CD4-positive, alpha-beta T cell (primary cell): ENCODE results near the gene TBC1D22B. TPM values are rescaled to one million over a fixed set of nuclear protein-coding genes. Genes with fewer than 3 reads are reported as not detected.
"Not testable (repeated sequence)": the region's sequence is repeated elsewhere in the genome, so short reads cannot be mapped to it uniquely, and the experiment has no call there.

Source experiments
- ATAC-seq: fragments of 200-7000 bp; cut with Tn5 transposase; one replicate; pipeline ENCODE4 v1.10.0; 2022; ENCODE audit warnings: mild to moderate bottlenecking; ENCODE audit not compliant: poor library complexity
- CTCF ChIA-PET: fragments of 350-600 bp; sonication (Branson Sonifier 250); formaldehyde crosslinking; loops from one replicate; lab custom pipeline; 2021; ENCODE audit warnings: antibody characterized with exemption, inconsistent platforms; lab: Charles Lee
- POLR2A ChIA-PET: fragments of 350-600 bp; sonication (Branson Sonifier 250); formaldehyde crosslinking; loops from one replicate; lab custom pipeline; 2021; ENCODE audit warnings: antibody characterized with exemption, inconsistent platforms; lab: Charles Lee
- DNase-seq, 14 experiments: peaks; one replicate each; pipeline ENCODE4 v3.0.0-alpha.2; 2013 to 2020; ENCODE audit warnings: mixed read lengths in 2 of 14
- H3K27ac ChIP-seq, 2 donors: one replicate each; pipeline versions ENCODE4 v1.5.1 to v1.7.0; 2013; ENCODE audit warnings: low read length in 2 of 2, low read depth in 1 of 2, mild to moderate bottlenecking in 1 of 2
- H3K27me3 ChIP-seq, 2 experiments: 1 replicate in 1 of 2; 2 replicates in 1 of 2; pipeline versions ENCODE4 v1.6.1 to v1.7.0; 2013; ENCODE audit warnings: low read length in 2 of 2, control low read depth in 1 of 2, mild to moderate bottlenecking in 1 of 2, moderate library complexity in 1 of 2; ENCODE audit not compliant: insufficient read depth in 2 of 2, control insufficient read depth in 1 of 2
- H3K36me3 ChIP-seq: one replicate; pipeline ENCODE4 v1.6.1; 2013; ENCODE audit warnings: low read length, control low read depth; ENCODE audit not compliant: insufficient read depth
- H3K4me1 ChIP-seq: one replicate; pipeline ENCODE4 v1.6.1; 2013; ENCODE audit warnings: low read length, control low read depth; ENCODE audit not compliant: insufficient read depth
- H3K4me3 ChIP-seq: one replicate; pipeline ENCODE4 v1.5.1; 2013; ENCODE audit warnings: mild to moderate bottlenecking, low read length, moderate library complexity
- H3K9me3 ChIP-seq, 2 experiments: 1 replicate in 1 of 2; 2 replicates in 1 of 2; pipeline versions ENCODE4 v1.6.1 to v1.7.0; 2013; ENCODE audit warnings: low read length in 2 of 2, mild to moderate bottlenecking in 2 of 2, control low read depth in 1 of 2, moderate library complexity in 1 of 2; ENCODE audit not compliant: control insufficient read depth in 1 of 2, insufficient read depth in 1 of 2
- H3K27ac Mint-ChIP-seq: one replicate; pipeline ENCODE4 v1.8.0; 2020; ENCODE audit warnings: mixed read lengths
- H3K27me3 Mint-ChIP-seq: one replicate; pipeline ENCODE4 v1.8.0; 2021; ENCODE audit warnings: mixed read lengths
- H3K36me3 Mint-ChIP-seq: one replicate; pipeline ENCODE4 v1.8.0; 2021; ENCODE audit warnings: low read depth, mixed read lengths
- H3K4me1 Mint-ChIP-seq: one replicate; pipeline ENCODE4 v1.8.0; 2021; ENCODE audit warnings: low read depth, mixed read lengths
- H3K4me3 Mint-ChIP-seq: one replicate; pipeline ENCODE4 v1.8.0; 2020; ENCODE audit warnings: mild to moderate bottlenecking, mixed read lengths
- H3K9me3 Mint-ChIP-seq: one replicate; pipeline ENCODE4 v1.8.0; 2020; ENCODE audit warnings: mixed read lengths
- intact Hi-C, 2 experiments: fragments of 100-400 bp; cut with DNase I in 1 of 2; cut with micrococcal nuclease in 1 of 2; formaldehyde crosslinking; loops; one replicate each; pipeline versions ENCODE4 v1.15.1 to v1.9.0; 2023 to 2025; cut with DNase I, micrococcal nuclease
- total RNA-seq, 174 experiments: library from RNA in 2 of 174; stranded (reverse) in 2 of 174; gene quantifications; one replicate each; pipeline ENCODE4 v1.2.3 and lab custom pipeline; 2021 to 2026
- TF ChIP-seq, protein P1 (sequence below): fragments of 200-600 bp; IDR thresholded peaks from one replicate; pipeline ENCODE4 v1.8.0; 2022; ENCODE audit warnings: antibody characterized with exemption, mild to moderate bottlenecking

The TBC1D22B gene
- total RNA-seq, 2 experiments from 2014 or later = 5.9 to 6.6 TPM

DNA sequence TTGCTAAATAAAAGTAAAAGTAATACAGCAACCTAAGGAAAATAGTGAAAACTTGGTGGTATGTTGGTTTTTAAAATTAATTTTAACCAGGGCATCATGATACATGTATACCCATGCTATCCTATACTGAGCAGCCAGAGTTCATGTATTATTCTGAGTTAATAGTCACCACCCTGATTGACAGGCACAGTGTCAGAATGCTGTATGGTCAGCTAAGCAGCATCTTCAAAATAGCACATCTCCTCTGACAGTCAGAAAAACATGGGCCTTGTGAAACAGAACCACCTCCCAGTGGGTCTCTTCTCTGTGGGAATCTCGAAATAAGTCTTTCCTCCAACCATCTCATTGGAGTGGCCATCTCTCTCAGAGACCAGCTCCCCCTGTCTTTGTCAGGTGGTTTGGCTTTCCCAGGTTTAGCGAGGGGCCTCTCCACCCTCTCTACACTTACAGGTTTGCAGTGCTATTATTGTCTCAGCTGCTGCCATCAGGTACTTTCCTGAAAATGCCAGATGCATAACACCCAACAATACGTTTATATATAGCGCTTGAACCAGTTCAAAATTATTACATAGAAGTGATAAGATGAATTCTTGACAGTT, 49.2 kb downstream of the TBC1D22B start:
- POLR2A ChIA-PET = no interaction called here
- H3K27ac Mint-ChIP-seq = no peak overlapping the region
- peaks cover 44% of the 10 kb centered on the region for H3K36me3 ChIP-seq

DNA sequence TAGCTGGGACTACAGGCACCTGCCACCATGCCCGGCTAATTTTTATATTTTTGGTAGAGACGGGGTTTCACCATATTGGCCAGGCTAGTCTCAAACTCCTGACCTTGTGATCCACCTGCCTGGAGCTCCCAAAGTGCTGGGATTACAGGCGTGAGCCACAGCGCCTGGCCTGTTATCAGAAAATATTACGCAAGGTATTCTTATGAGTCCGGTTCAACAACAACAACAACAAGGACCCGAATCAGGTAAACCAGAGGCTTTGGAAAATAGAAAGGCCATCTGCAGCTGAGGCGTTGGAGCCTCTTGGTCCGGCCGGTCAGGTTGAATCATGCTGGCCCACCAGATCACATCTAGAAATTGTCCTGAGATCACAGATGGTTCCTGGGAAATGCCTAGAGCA, 49.9 kb downstream of the TBC1D22B start:
- H3K27ac Mint-ChIP-seq, ATAC-seq, H3K4me3 Mint-ChIP-seq, DNase-seq, H3K4me3 ChIP-seq, POLR2A ChIA-PET, H3K9me3 Mint-ChIP-seq, H3K4me1 Mint-ChIP-seq, H3K27me3 ChIP-seq, H3K9me3 ChIP-seq, intact Hi-C loops, H3K27me3 Mint-ChIP-seq, H3K4me1 ChIP-seq, H3K27ac ChIP-seq: not testable (repeated sequence)
- H3K36me3 Mint-ChIP-seq = peaks cover 69% of the 10 kb centered on the region
- CTCF ChIA-PET = interaction anchor here (1.0 kb wide), 1 partner anchor 13 kb away, joined by 3 read pairs; no protein-coding TSS in a partner anchor
- H3K36me3 ChIP-seq = peaks cover 39% of the 10 kb centered on the region

More for the DNA sequence above, 49.2 kb downstream of the TBC1D22B start:
- CTCF ChIA-PET = interaction anchor here (1.0 kb wide), 1 partner anchor 12 kb away, joined by 3 read pairs; no protein-coding TSS in a partner anchor
- H3K9me3 ChIP-seq = no peaks in the 10 kb centered on the region
- intact Hi-C loops = no loop called here
- no peaks in the 10 kb centered on the region for H3K27me3 ChIP-seq
- Mint-ChIP-seq H3K9me3 (no peaks in the 10 kb centered on the region), H3K4me3 (no peak overlapping the region), H3K4me1 (no peaks in the 10 kb centered on the region), H3K27me3 (no peaks in the 10 kb centered on the region), H3K36me3 (peaks cover 69% of the 10 kb centered on the region)
- H3K4me1 ChIP-seq = no peaks in the 10 kb centered on the region
- DNase-seq (no peak), ATAC-seq (no peak)
- no peak overlapping the region for H3K4me3 ChIP-seq
- H3K27ac ChIP-seq = no peak overlapping the region
- TF ChIP-seq, protein P1, sequence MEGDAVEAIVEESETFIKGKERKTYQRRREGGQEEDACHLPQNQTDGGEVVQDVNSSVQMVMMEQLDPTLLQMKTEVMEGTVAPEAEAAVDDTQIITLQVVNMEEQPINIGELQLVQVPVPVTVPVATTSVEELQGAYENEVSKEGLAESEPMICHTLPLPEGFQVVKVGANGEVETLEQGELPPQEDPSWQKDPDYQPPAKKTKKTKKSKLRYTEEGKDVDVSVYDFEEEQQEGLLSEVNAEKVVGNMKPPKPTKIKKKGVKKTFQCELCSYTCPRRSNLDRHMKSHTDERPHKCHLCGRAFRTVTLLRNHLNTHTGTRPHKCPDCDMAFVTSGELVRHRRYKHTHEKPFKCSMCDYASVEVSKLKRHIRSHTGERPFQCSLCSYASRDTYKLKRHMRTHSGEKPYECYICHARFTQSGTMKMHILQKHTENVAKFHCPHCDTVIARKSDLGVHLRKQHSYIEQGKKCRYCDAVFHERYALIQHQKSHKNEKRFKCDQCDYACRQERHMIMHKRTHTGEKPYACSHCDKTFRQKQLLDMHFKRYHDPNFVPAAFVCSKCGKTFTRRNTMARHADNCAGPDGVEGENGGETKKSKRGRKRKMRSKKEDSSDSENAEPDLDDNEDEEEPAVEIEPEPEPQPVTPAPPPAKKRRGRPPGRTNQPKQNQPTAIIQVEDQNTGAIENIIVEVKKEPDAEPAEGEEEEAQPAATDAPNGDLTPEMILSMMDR = no peak

DNA sequence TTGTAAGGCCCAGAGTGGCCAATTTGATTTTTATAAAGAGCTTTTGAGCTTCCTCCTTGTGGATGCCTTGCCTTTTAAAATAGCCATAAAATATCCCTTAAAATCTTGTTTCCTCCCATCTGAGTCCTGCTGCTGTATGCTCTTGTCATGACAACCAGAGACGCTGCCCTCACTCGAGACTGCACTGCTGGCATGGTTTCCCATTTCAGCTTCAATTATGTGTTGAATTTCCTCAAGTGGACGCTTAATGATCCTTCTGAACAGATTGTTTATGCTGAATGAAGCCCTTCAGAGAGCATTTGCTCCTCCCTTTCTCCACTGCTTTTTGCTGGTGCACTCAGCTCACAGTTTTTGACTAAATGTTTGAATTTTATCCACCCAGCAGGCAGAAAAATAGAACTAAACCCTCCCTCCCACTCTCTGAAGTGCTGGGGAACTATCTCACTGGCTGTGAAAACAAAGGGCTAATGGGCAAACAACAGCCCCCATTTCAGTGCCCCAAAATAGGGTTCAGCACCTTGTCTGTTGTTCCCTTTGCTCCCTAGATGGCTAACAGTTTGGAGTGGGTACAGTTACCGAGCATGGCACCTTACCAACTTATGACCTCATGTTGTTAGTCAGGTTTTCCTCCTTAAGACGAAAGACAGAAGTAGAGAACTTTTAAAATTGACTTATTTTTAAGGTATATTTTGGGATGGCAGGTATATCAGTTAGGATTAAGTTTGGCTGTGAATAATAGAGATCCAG, 50.7 kb downstream of the TBC1D22B start:
- POLR2A ChIA-PET = no interaction called here
- Mint-ChIP-seq H3K4me1 (no peaks in the 10 kb centered on the region), H3K4me3 (no peak overlapping the region), H3K9me3 (no peaks in the 10 kb centered on the region), H3K27ac (no peak overlapping the region), H3K27me3 (no peaks in the 10 kb centered on the region), H3K36me3 (peaks cover 69% of the 10 kb centered on the region)
- Histone ChIP-seq H3K36me3 (peaks cover 38% of the 10 kb centered on the region), H3K27ac (no peak overlapping the region), H3K4me1 (no peaks in the 10 kb centered on the region), H3K27me3 (no peaks in the 10 kb centered on the region), H3K9me3 (no peaks in the 10 kb centered on the region), H3K4me3 (no peak overlapping the region)
- CTCF ChIA-PET = no interaction called here
- intact Hi-C loops = no loop called here
- DNase-seq (no peak), ATAC-seq (no peak)
- TF ChIP-seq, protein P1 = no peak
